Measurements from ENCODE around the gene EP400. TPM values are rescaled to one million over a fixed set of nuclear protein-coding genes. Genes with fewer than 3 reads are reported as not detected.

Gene EP400
- total RNA-seq, 1 donor from 2014 or later, result 11.9 TPM

- no peak for TF ChIP-seq CTCF (conservative IDR thresholded peaks at IDR 0.05; ENCODE audit: low read depth, low read length)
- no peak overlapping the region for H3K4me3 ChIP-seq (ENCODE audit: low read depth, low read length)
- DNase-seq (ENCODE audit: low read depth), result no peak
These were observed 116.0 kb downstream of the EP400 start for GRCh38 chr12:132065609-132066344.

GRCh38 chr12:132066345-132066685, 116.6 kb downstream of the EP400 start:
- DNase-seq (ENCODE audit: low read depth), result no peak
- H3K4me3 ChIP-seq (ENCODE audit: low read depth, low read length), result no peak overlapping the region
- TF ChIP-seq CTCF (conservative IDR thresholded peaks at IDR 0.05; ENCODE audit: low read depth, low read length), result no peak

- no peak for DNase-seq (ENCODE audit: low read depth)
- no peak overlapping the region for H3K4me3 ChIP-seq (ENCODE audit: low read depth, low read length)
- no peak for TF ChIP-seq CTCF (conservative IDR thresholded peaks at IDR 0.05; ENCODE audit: low read depth, low read length)
These were observed 117.0 kb downstream of the EP400 start for GRCh38 chr12:132066749-132067148.

DNA sequence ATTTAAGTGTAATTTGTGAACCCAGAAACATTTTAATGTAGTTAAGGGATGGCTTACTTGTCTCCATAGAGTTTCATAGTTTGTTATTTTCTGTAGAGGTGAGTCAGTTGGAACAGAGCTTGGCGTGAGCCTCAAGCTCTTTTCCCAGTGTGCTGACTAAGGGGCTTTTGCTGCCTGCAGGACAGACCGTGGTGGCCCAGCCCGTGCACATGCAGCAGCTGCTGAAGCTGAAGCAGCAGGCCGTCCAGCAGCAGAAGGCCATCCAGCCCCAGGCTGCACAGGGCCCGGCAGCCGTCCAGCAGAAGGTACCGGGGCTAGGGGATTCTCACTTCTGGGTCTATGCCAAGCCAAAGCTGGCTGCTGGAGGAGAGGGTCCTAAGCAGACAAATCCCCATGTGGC, 117.4 kb downstream of the EP400 start:
- no peak for DNase-seq (ENCODE audit: low read depth)
- TF ChIP-seq CTCF (conservative IDR thresholded peaks at IDR 0.05; ENCODE audit: low read depth, low read length), result no peak
- no peak overlapping the region for H3K4me3 ChIP-seq (ENCODE audit: low read depth, low read length)

GRCh38 chr12:132068250-132068649, 118.5 kb downstream of the EP400 start:
- no peak for DNase-seq (ENCODE audit: low read depth)
- TF ChIP-seq CTCF (conservative IDR thresholded peaks at IDR 0.05; ENCODE audit: low read depth, low read length), result no peak
- no peak overlapping the region for H3K4me3 ChIP-seq (ENCODE audit: low read depth, low read length)

DNA sequence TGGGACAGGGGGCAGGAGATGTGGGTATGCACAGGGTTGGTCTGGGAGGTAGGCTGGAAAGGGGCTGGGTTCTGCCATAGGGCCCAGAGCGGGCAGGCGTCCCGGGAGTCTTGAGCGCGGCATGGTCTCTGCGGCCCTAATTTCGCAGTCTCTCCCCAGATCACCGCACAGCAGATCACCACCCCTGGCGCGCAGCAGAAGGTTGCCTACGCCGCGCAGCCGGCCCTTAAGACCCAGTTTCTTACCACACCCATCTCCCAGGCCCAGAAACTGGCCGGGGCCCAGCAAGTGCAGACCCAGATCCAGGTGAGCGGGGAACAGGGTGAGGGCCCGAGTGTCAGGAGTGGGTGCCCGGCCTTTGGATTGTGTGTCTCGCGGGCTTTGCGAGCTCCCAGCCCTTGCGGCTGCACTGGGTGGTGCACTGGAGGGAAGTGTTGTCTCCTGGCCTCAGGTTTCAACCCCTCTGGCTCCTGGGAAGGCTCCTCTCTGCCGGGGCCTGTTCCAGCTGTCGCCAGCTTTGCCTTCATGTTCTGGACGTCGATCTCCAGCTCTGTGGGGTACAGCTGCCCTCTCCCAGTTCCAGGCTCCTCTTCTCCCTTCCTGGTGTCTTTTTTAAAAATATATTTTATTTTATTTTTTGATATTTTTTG, 119.7 kb downstream of the EP400 start:
- no peak overlapping the region for H3K4me3 ChIP-seq (ENCODE audit: low read depth, low read length)
- DNase-seq (ENCODE audit: low read depth), result no peak
- no peak for TF ChIP-seq CTCF (conservative IDR thresholded peaks at IDR 0.05; ENCODE audit: low read depth, low read length)

DNA sequence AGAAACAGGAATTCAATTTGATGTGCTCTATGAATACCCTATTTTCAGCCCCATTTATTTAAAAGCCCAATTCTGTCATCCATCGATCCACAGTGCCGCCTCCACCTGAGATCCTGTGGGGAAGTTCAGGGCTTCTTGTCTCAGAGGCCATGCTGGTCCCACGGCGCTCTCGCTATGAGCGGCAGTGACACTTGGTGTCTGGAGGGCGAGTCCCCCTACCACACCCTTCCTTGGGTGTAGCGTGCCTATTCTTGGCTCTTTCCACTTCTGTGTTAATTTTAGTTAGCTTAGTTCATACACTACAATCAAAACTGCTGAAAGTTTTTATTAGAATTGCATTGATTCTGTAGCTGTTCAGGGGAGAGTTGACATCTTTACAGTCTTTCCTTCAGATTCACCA, 120.6 kb downstream of the EP400 start:
- no peak overlapping the region for H3K4me3 ChIP-seq (ENCODE audit: low read depth, low read length)
- no peak for DNase-seq (ENCODE audit: low read depth)
- TF ChIP-seq CTCF (conservative IDR thresholded peaks at IDR 0.05; ENCODE audit: low read depth, low read length), result no peak
